OCI-LY7 (cell line): ENCODE results near the gene ATXN7L2. TPM values are rescaled to one million over a fixed set of nuclear protein-coding genes. Genes with fewer than 3 reads are reported as not detected.

ENCODE experiments used
- BruUV-seq: library from RNA; stranded (reverse); fragments of 400-500 nt; replicated peaks from 2 replicates; lab custom pipeline; 2021; lab: Mats Ljungman, UMichigan
- CTCF ChIA-PET: fragments of 300-600 bp; sonication (Branson Sonifier 250); formaldehyde crosslinking; loops from one replicate; lab custom pipeline; 2022; ENCODE audit warnings: antibody characterized with exemption; ENCODE audit not compliant: unreplicated experiment; lab: Charles Lee
- POLR2A ChIA-PET: fragments of 300-600 bp; sonication (Branson Sonifier 250); formaldehyde crosslinking; loops from one replicate; lab custom pipeline; 2022; ENCODE audit warnings: antibody characterized with exemption; lab: Charles Lee
- DNase-seq: peaks from one replicate; pipeline ENCODE4 v3.0.0-alpha.2; 2015; ENCODE audit warnings: low spot score
- H2AFZ ChIP-seq: fragments of 200-600 bp; sonication (generic), shearing (Covaris generic); 2 replicates; pipeline ENCODE4 v1.6.1; 2014; ENCODE audit warnings: mild to moderate bottlenecking, antibody characterized with exemption, low read length, moderate library complexity
- H3K27ac ChIP-seq: fragments of 200-600 bp; sonication (generic); 2 replicates; pipeline ENCODE4 v1.5.1; 2014; ENCODE audit warnings: mixed run types, low read depth, mild to moderate bottlenecking, moderate library complexity, low read length, inconsistent platforms; ENCODE audit not compliant: poor library complexity, severe bottlenecking
- H3K36me3 ChIP-seq: fragments of 200-600 bp; sonication (generic); 2 replicates; pipeline ENCODE4 v1.6.1; 2014; ENCODE audit warnings: mild to moderate bottlenecking, antibody characterized with exemption, low read length, moderate library complexity, mixed read lengths; ENCODE audit not compliant: insufficient read depth
- H3K4me1 ChIP-seq: fragments of 200-600 bp; sonication (generic); 2 replicates; pipeline ENCODE4 v1.5.1; 2014; ENCODE audit warnings: mild to moderate bottlenecking, low read length; ENCODE audit not compliant: insufficient read depth, poor library complexity, severe bottlenecking
- H3K4me2 ChIP-seq: fragments of 200-600 bp; sonication (generic); 2 replicates; pipeline ENCODE4 v1.6.1; 2014; ENCODE audit warnings: mild to moderate bottlenecking, low read length
- H3K4me3 ChIP-seq: fragments of 200-600 bp; sonication (generic); 2 replicates; pipeline ENCODE4 v1.5.1; 2014; ENCODE audit warnings: mild to moderate bottlenecking, low read depth, low read length; ENCODE audit not compliant: poor library complexity, severe bottlenecking
- H3K79me2 ChIP-seq: fragments of 200-600 bp; sonication (generic); 2 replicates; pipeline ENCODE4 v1.6.1; 2016; ENCODE audit warnings: low read depth, mild to moderate bottlenecking, low read length, moderate library complexity, mixed read lengths; ENCODE audit not compliant: insufficient read depth
- H3K9me2 ChIP-seq: fragments of 200-600 bp; sonication (generic); 2 replicates; pipeline ENCODE4 v1.6.1; 2016; ENCODE audit warnings: mild to moderate bottlenecking, low read length, mixed read lengths; ENCODE audit not compliant: insufficient read depth
- H3K9me3 ChIP-seq: fragments of 200-600 bp; sonication (generic); 2 replicates; pipeline ENCODE4 v1.6.1; 2014; ENCODE audit warnings: mild to moderate bottlenecking, mixed run types, low read length, mixed read lengths
- H4K20me1 ChIP-seq: fragments of 200-600 bp; sonication (generic); 2 replicates; pipeline ENCODE4 v1.6.1; 2014; ENCODE audit warnings: mild to moderate bottlenecking, antibody characterized with exemption, low read length, moderate library complexity, mixed read lengths; ENCODE audit not compliant: insufficient read depth
- CTCF ChIP-seq: fragments of 200-600 bp; sonication (generic); conservative IDR thresholded peaks from 2 replicates; pipeline ENCODE4 v1.5.1; 2014; ENCODE audit warnings: mild to moderate bottlenecking, antibody characterized with exemption, low read length, moderate library complexity, mixed read lengths
- EZH2phosphoT487 ChIP-seq: fragments of 200-600 bp; sonication (generic); IDR thresholded peaks from 2 replicates; pipeline ENCODE4 v1.6.1; 2018; ENCODE audit warnings: low read depth, borderline replicate concordance, mild to moderate bottlenecking, mixed run types, antibody characterized with exemption, low read length, moderate library complexity, mixed read lengths
- intact Hi-C: fragments of 100-400 bp; cut with micrococcal nuclease; formaldehyde crosslinking; loops from one replicate; pipeline ENCODE4 v1.10.0; 2022; ENCODE audit not compliant: unreplicated experiment
- total RNA-seq, 2 experiments: library from RNA; depleted of rRNA in 1 of 2; stranded (reverse); fragments of >200 nt in 1 of 2; shearing (Covaris generic) in 1 of 2; gene quantifications; 2 replicates each; pipeline ENCODE4 v1.2.3, GENCODE V29; 2014 to 2022

The ATXN7L2 gene
- total RNA-seq, 2 experiments from 2014 or later: 6.5 to 8.2 TPM

- POLR2A ChIA-PET: interaction anchor here (0.9 to 1.6 kb wide), 5 partner anchors 10 to 248 kb away, joined by 3 to 6 read pairs (median 4); partner anchors contain the start of genes GNAI3 and PSRC1
- Histone ChIP-seq H3K4me1 (peaks cover 6% of the 10 kb centered on the region), H3K36me3 (no peaks in the 10 kb centered on the region), H4K20me1 (no peaks in the 10 kb centered on the region), H3K9me2 (no peaks in the 10 kb centered on the region), H2AFZ (no peak overlapping the region), H3K27ac (no peak overlapping the region), H3K4me2 (no peak overlapping the region), H3K79me2 (no peaks in the 10 kb centered on the region), H3K4me3 (no peak overlapping the region), H3K9me3 (no peaks in the 10 kb centered on the region)
- DNase-seq: no peak
- CTCF ChIA-PET: interaction anchor here (1.0 to 1.2 kb wide), 3 partner anchors 17 to 40 kb away, joined by 3 to 5 read pairs (median 4); partner anchors contain the start of gene AMIGO1
- no TSS peak for BruUV-seq
- intact Hi-C loops: no loop called here
- no peak for TF ChIP-seq CTCF
- TF ChIP-seq EZH2phosphoT487: no peak
These were observed 46.9 kb downstream of the ATXN7L2 start for GRCh38 chr1:109530457-109531087.

- H3K9me2 ChIP-seq: no peaks in the 10 kb centered on the region
- intact Hi-C loops: no loop called here
- no peak for DNase-seq
- TF ChIP-seq EZH2phosphoT487 (no peak), CTCF (no peak)
- H3K4me1 ChIP-seq: peaks cover 6% of the 10 kb centered on the region
- BruUV-seq: no TSS peak
- no peaks in the 10 kb centered on the region for H4K20me1 ChIP-seq
- no peaks in the 10 kb centered on the region for H3K36me3 ChIP-seq
- no peak overlapping the region for H3K4me3 ChIP-seq
- H2AFZ ChIP-seq: 0 out of 2 replicates have a peak overlapping the region, but pooled peaks have one; percentile 100
- H3K27ac ChIP-seq: no peak overlapping the region
- ChIA-PET CTCF (interaction anchor here (2.0 to 2.2 kb wide), 2 partner anchors 15 to 38 kb away, joined by 9 to 35 read pairs; partner anchors contain the start of gene CYB561D1), POLR2A (interaction anchor here (0.6 to 1.2 kb wide), 7 partner anchors 8 to 105 kb away, joined by 3 to 5 read pairs (median 4); partner anchors contain the start of gene PSMA5)
- H3K79me2 ChIP-seq: no peaks in the 10 kb centered on the region
- no peaks in the 10 kb centered on the region for H3K9me3 ChIP-seq
- no peak overlapping the region for H3K4me2 ChIP-seq
These were observed 47.7 kb downstream of the ATXN7L2 start for GRCh38 chr1:109531380-109531779.
